Ovary (tissue), 9 donors: Measurements from ENCODE around the gene ATXN1. TPM values are rescaled to one million over a fixed set of nuclear protein-coding genes. Genes with fewer than 3 reads are reported as not detected.

ENCODE experiments used
- DNase-seq, 5 donors: peaks; one replicate each; pipeline ENCODE4 v3.0.0-alpha.2; 2019 to 2020
- H3K27ac ChIP-seq, 2 donors: fragments of 200-600 bp; one replicate each; pipeline versions ENCODE4 v1.5.1 to v1.8.0; 2019 to 2022
- H3K27me3 ChIP-seq: fragments of 200-600 bp; one replicate; pipeline ENCODE4 v1.8.0; 2022
- H3K36me3 ChIP-seq: fragments of 200-600 bp; sonication (generic); one replicate; pipeline ENCODE4 v1.5.1; 2019
- H3K4me1 ChIP-seq: one replicate; pipeline ENCODE4 v1.8.1; 2013; ENCODE audit warnings: mild to moderate bottlenecking, moderate library complexity; ENCODE audit not compliant: insufficient read depth
- H3K4me3 ChIP-seq: fragments of 200-600 bp; sonication (generic); one replicate; pipeline ENCODE4 v1.5.1; 2017
- H3K9me3 ChIP-seq, 2 donors: fragments of 200-600 bp in 1 of 2; sonication (generic) in 1 of 2; one replicate each; pipeline versions ENCODE4 v1.5.1 to v1.8.1; 2013 to 2019; ENCODE audit warnings: mild to moderate bottlenecking in 1 of 2, moderate library complexity in 1 of 2
- EP300 ChIP-seq: sonication (generic); formaldehyde crosslinking; IDR thresholded peaks from one replicate; pipeline ENCODE4 v1.6.1; 2017; ENCODE audit warnings: antibody characterized with exemption
- POLR2A ChIP-seq: fragments of 450-650 bp; IDR thresholded peaks from one replicate; pipeline ENCODE4 v1.6.1; 2017; ENCODE audit warnings: antibody characterized with exemption, mild to moderate bottlenecking, moderate library complexity
- WGBS, 3 donors: extraction: QIAGEN DNeasy Blood & Tissue Kit in 1 of 3; methylation state at CpG; one replicate each; pipeline versions ENCODE4 v1.1.5 to v1.1.7; 2013 to 2017; 5-methylcytosine and 5-hydroxymethylcytosine counted together
- intact Hi-C, 4 donors: fragments of 100-400 bp; cut with DNase I; formaldehyde crosslinking; loops; one replicate each; pipeline versions ENCODE4 v1.11.0 to v1.15.1; 2022 to 2023
- polyA plus RNA-seq, 2 donors: library from polyadenylated mRNA; stranded (reverse); fragments of 200-250 nt in 1 of 2; fragments of 350-450 nt in 1 of 2; fragmentation: Illumina TruSeq in 1 of 2; extraction: RNeasy Lipid Tissue Mini Kit (QIAGEN cat#74804) in 1 of 2; gene quantifications; one replicate each; pipeline ENCODE4 v1.2.3, GENCODE V29; 2013 to 2014
- total RNA-seq, 7 donors: library from RNA; depleted of rRNA in 2 of 7; stranded (reverse); fragments of >200 nt in 2 of 7; fragmentation: NEBNext Ultra II Directional in 3 of 7; extraction: Animal tissue kit (Norgen Biotek cat#: 25700) in 3 of 7; gene quantifications; one replicate each; pipeline versions ENCODE4 v1.1.0 to v1.2.4, GENCODE V29; 2016 to 2023
- TF ChIP-seq, protein P1 (sequence below), 3 donors: fragments of 450-650 bp in 2 of 3; fragments of 200-600 bp in 1 of 3; IDR thresholded peaks; one replicate each; pipeline versions ENCODE4 v1.5.1 to v1.8.0; 2016 to 2022; ENCODE audit warnings: antibody characterized with exemption in 3 of 3, mild to moderate bottlenecking in 1 of 3
- donor health status: DM: no; HTN: no; CAD: no; lungs with moderate emphysema.
- donor health status: DM: no; HTN: no; CAD: no.
- donor health status: Bipolar disorder and iron deficiency.
- donor health status: DM: yes; HTN: yes; CAD: no.
- donor health status: DM: no; HTN: no; CAD: no.
- donor health status: DM: yes; HTN: yes; CAD: no.

The ATXN1 gene
- total and polyA plus RNA-seq, 9 donors: 7.3 to 38.2 (median 30.4) TPM

DNA sequence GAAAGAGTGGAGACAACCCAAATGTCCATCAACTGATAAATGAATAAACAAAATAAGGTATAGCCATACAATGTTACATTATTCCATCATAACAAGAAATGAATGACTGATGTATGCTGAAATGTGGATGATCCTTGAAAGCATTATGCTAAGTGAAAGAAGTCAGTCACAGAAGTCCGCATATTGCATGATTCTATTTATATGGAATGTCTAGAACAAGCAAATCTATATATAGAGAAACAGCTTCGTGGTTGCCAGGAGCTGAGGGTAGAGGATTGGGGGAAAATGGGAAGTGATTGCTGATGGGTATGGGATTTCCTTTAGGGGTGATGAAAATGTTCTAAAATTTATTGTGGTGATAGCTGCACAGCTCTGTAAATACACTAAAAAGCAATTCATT is 196.8 kb downstream of the ATXN1 start:
- H3K36me3 ChIP-seq: no peaks in the 10 kb centered on the region
- no peak overlapping the region for H3K27ac ChIP-seq
- no peaks in the 10 kb centered on the region for H3K27me3 ChIP-seq
- WGBS, 3 donors: 85 to 91% (median 88%) methylated on average over 2 of the region's 2 CpGs
- no peak overlapping the region for H3K4me3 ChIP-seq
- DNase-seq: no peak
- intact Hi-C loops: no loop called here
- H3K4me1 ChIP-seq: no peaks in the 10 kb centered on the region
- TF ChIP-seq, protein P1, sequence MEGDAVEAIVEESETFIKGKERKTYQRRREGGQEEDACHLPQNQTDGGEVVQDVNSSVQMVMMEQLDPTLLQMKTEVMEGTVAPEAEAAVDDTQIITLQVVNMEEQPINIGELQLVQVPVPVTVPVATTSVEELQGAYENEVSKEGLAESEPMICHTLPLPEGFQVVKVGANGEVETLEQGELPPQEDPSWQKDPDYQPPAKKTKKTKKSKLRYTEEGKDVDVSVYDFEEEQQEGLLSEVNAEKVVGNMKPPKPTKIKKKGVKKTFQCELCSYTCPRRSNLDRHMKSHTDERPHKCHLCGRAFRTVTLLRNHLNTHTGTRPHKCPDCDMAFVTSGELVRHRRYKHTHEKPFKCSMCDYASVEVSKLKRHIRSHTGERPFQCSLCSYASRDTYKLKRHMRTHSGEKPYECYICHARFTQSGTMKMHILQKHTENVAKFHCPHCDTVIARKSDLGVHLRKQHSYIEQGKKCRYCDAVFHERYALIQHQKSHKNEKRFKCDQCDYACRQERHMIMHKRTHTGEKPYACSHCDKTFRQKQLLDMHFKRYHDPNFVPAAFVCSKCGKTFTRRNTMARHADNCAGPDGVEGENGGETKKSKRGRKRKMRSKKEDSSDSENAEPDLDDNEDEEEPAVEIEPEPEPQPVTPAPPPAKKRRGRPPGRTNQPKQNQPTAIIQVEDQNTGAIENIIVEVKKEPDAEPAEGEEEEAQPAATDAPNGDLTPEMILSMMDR (IDR thresholded peaks at IDR 0.05): no peak
- TF ChIP-seq POLR2A (no peak), EP300 (no peak)
- no peaks in the 10 kb centered on the region for H3K9me3 ChIP-seq

DNA sequence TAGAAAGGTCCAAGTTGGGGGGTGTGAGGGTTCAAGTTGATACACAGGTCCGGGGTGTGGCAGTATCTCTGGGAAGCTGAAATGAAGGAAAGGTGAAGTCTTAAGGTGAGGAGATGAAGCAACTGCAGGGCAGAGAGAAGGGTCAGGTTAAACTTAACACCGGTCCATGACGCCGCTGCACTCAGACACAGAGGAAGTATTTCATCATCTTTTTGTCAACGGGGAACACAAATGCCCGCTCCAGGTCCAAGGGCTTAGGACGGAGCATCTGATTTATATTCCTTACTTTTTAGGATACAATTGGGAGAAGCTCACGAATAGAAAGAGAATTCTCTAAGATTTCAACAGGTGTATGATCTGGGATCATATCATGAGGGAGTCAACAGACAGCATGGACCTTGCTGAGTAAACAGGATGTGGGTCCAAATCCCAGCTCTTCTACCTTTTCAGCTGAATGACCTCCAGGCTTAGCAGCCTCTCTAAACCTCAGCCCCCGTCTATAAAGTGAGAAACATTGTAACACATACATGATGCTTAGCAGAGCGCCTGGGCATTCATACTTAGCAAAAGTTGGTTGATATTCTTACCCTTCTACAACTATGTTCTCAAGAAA is 197.5 kb downstream of the ATXN1 start:
- 92 to 96% (median 94%) methylated on average over 10 of the region's 10 CpGs for WGBS, 3 donors
- no peaks in the 10 kb centered on the region for H3K9me3 ChIP-seq
- no peaks in the 10 kb centered on the region for H3K36me3 ChIP-seq
- H3K27ac ChIP-seq: no peak overlapping the region
- H3K4me3 ChIP-seq: no peak overlapping the region
- no peaks in the 10 kb centered on the region for H3K27me3 ChIP-seq
- DNase-seq: no peak
- intact Hi-C loops: no loop called here
- H3K4me1 ChIP-seq: no peaks in the 10 kb centered on the region
- TF ChIP-seq EP300 (no peak), POLR2A (no peak)
- TF ChIP-seq, protein P1 (IDR thresholded peaks at IDR 0.05): no peak

DNA sequence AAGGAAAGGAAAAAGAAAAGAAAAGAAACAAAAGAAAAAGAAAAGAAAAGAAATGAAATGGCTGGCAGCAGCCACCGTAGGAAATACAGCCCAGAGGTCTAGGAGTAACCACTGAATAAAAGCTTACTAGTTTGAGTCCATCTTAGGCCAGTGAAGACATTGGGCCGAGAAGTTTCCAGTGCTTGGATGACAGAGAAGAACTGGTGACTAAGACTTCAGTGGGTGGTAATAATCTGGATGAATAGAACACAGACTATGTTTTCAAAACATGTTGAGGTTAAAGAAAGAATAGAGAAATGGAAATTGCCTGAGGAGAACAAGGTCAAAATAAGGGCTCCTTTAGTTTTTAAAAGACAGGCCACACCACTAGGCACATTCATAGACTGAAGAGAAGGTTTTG is 198.8 kb downstream of the ATXN1 start:
- H3K36me3 ChIP-seq: no peaks in the 10 kb centered on the region
- intact Hi-C loops: no loop called here
- no peaks in the 10 kb centered on the region for H3K4me1 ChIP-seq
- no peak overlapping the region for H3K27ac ChIP-seq
- TF ChIP-seq, protein P1 (IDR thresholded peaks at IDR 0.05): no peak
- TF ChIP-seq EP300 (no peak), POLR2A (no peak)
- H3K27me3 ChIP-seq: no peaks in the 10 kb centered on the region
- H3K9me3 ChIP-seq: no peaks in the 10 kb centered on the region
- H3K4me3 ChIP-seq: no peak overlapping the region
- DNase-seq: no peak
- 45 to 79% (median 70%) methylated on average over 2 of the region's 2 CpGs for WGBS, 3 donors

DNA sequence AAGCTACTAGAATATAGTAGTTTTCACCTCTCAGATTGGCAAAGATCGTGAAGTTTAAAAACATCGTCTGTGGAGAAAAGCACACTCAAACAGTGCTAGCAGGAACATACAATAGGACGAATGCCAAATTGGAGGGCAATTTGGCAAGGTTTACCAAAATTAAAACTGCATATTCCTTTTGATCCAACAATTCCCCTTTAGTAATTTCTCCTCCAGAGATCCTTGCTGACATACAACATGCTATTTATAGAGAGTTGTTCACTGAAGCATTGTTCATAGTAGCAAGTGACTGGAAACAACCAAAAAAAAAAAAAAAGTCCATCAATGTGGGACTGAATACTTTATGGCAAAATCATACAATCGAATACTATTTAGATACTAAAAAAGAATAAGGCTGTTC is 202.2 kb downstream of the ATXN1 start:
- Histone ChIP-seq H3K4me1 (no peaks in the 10 kb centered on the region), H3K36me3 (no peaks in the 10 kb centered on the region), H3K4me3 (no peak overlapping the region), H3K9me3 (no peaks in the 10 kb centered on the region), H3K27me3 (no peaks in the 10 kb centered on the region), H3K27ac (no peak overlapping the region)
- TF ChIP-seq, protein P1 (IDR thresholded peaks at IDR 0.05): no peak
- TF ChIP-seq POLR2A: no peak
- TF ChIP-seq EP300: no peak
- intact Hi-C loops: no loop called here
- WGBS, 3 donors: 7 to 12% (median 9%) methylated on average over 4 of the region's 4 CpGs
- DNase-seq: no peak
